CD4-positive, alpha-beta T cell (primary cell): ENCODE data around the gene POLR3K. TPM values are rescaled to one million over a fixed set of nuclear protein-coding genes. Genes with fewer than 3 reads are reported as not detected.

ENCODE experiments used
- ATAC-seq: fragments of 200-7000 bp; cut with Tn5 transposase; one replicate; pipeline ENCODE4 v1.10.0; 2022; ENCODE audit warnings: mild to moderate bottlenecking; ENCODE audit not compliant: poor library complexity
- CTCF ChIA-PET: fragments of 350-600 bp; sonication (Branson Sonifier 250); formaldehyde crosslinking; loops from one replicate; lab custom pipeline; 2021; ENCODE audit warnings: antibody characterized with exemption, inconsistent platforms; lab: Charles Lee
- POLR2A ChIA-PET: fragments of 350-600 bp; sonication (Branson Sonifier 250); formaldehyde crosslinking; loops from one replicate; lab custom pipeline; 2021; ENCODE audit warnings: antibody characterized with exemption, inconsistent platforms; lab: Charles Lee
- DNase-seq, 14 experiments: peaks; one replicate each; pipeline ENCODE4 v3.0.0-alpha.2; 2013 to 2020; ENCODE audit warnings: mixed read lengths in 2 of 14
- H3K27ac ChIP-seq, 2 donors: one replicate each; pipeline versions ENCODE4 v1.5.1 to v1.7.0; 2013; ENCODE audit warnings: low read length in 2 of 2, low read depth in 1 of 2, mild to moderate bottlenecking in 1 of 2
- H3K27me3 ChIP-seq, 2 experiments: 1 replicate in 1 of 2; 2 replicates in 1 of 2; pipeline versions ENCODE4 v1.6.1 to v1.7.0; 2013; ENCODE audit warnings: low read length in 2 of 2, control low read depth in 1 of 2, mild to moderate bottlenecking in 1 of 2, moderate library complexity in 1 of 2; ENCODE audit not compliant: insufficient read depth in 2 of 2, control insufficient read depth in 1 of 2
- H3K36me3 ChIP-seq: one replicate; pipeline ENCODE4 v1.6.1; 2013; ENCODE audit warnings: low read length, control low read depth; ENCODE audit not compliant: insufficient read depth
- H3K4me1 ChIP-seq: one replicate; pipeline ENCODE4 v1.6.1; 2013; ENCODE audit warnings: low read length, control low read depth; ENCODE audit not compliant: insufficient read depth
- H3K4me3 ChIP-seq: one replicate; pipeline ENCODE4 v1.5.1; 2013; ENCODE audit warnings: mild to moderate bottlenecking, low read length, moderate library complexity
- H3K9me3 ChIP-seq, 2 experiments: 1 replicate in 1 of 2; 2 replicates in 1 of 2; pipeline versions ENCODE4 v1.6.1 to v1.7.0; 2013; ENCODE audit warnings: low read length in 2 of 2, mild to moderate bottlenecking in 2 of 2, control low read depth in 1 of 2, moderate library complexity in 1 of 2; ENCODE audit not compliant: control insufficient read depth in 1 of 2, insufficient read depth in 1 of 2
- H3K27ac Mint-ChIP-seq: one replicate; pipeline ENCODE4 v1.8.0; 2020; ENCODE audit warnings: mixed read lengths
- H3K27me3 Mint-ChIP-seq: one replicate; pipeline ENCODE4 v1.8.0; 2021; ENCODE audit warnings: mixed read lengths
- H3K36me3 Mint-ChIP-seq: one replicate; pipeline ENCODE4 v1.8.0; 2021; ENCODE audit warnings: low read depth, mixed read lengths
- H3K4me1 Mint-ChIP-seq: one replicate; pipeline ENCODE4 v1.8.0; 2021; ENCODE audit warnings: low read depth, mixed read lengths
- H3K4me3 Mint-ChIP-seq: one replicate; pipeline ENCODE4 v1.8.0; 2020; ENCODE audit warnings: mild to moderate bottlenecking, mixed read lengths
- H3K9me3 Mint-ChIP-seq: one replicate; pipeline ENCODE4 v1.8.0; 2020; ENCODE audit warnings: mixed read lengths
- CTCF ChIP-seq: fragments of 200-600 bp; IDR thresholded peaks from one replicate; pipeline ENCODE4 v1.8.0; 2022; ENCODE audit warnings: antibody characterized with exemption, mild to moderate bottlenecking
- intact Hi-C, 2 experiments: fragments of 100-400 bp; cut with DNase I in 1 of 2; cut with micrococcal nuclease in 1 of 2; formaldehyde crosslinking; loops; one replicate each; pipeline versions ENCODE4 v1.15.1 to v1.9.0; 2023 to 2025; cut with DNase I, micrococcal nuclease
- total RNA-seq, 174 experiments: library from RNA in 2 of 174; stranded (reverse) in 2 of 174; gene quantifications; one replicate each; pipeline ENCODE4 v1.2.3 and lab custom pipeline; 2021 to 2026

Gene POLR3K
- total RNA-seq, 2 experiments from 2014 or later: 4.1 TPM

- Mint-ChIP-seq H3K36me3 (no peaks in the 10 kb centered on the region), H3K9me3 (no peaks in the 10 kb centered on the region), H3K4me3 (no peak overlapping the region), H3K4me1 (no peaks in the 10 kb centered on the region), H3K27me3 (peaks cover 25% of the 10 kb centered on the region), H3K27ac (no peak overlapping the region)
- no peak for TF ChIP-seq CTCF
- peaks cover 6% of the 10 kb centered on the region for H3K4me1 ChIP-seq
- no peak for DNase-seq
- H3K4me3 ChIP-seq: no peak overlapping the region
- ChIA-PET CTCF (interaction anchor here (1.5 to 6.3 kb wide), 4 partner anchors 10 to 116 kb away, joined by 11 to 105 read pairs (median 16); partner anchors contain the start of gene HBQ1), POLR2A (no interaction called here)
- H3K9me3 ChIP-seq: no peaks in the 10 kb centered on the region
- H3K27ac ChIP-seq: no peak overlapping the region
- ATAC-seq: no peak
- H3K36me3 ChIP-seq: no peaks in the 10 kb centered on the region
- peaks cover 3 to 5% of the 10 kb centered on the region in 2 experiments for H3K27me3 ChIP-seq
- intact Hi-C loops: loop anchor here (1.0 kb wide), 2 partner anchors 32 to 116 kb away; no protein-coding TSS in a partner anchor
Observed at GRCh38 chr16:64914-65255, 11.5 kb upstream of the POLR3K start.

GRCh38 chr16:63998-64913 lies 10.8 kb upstream of the POLR3K start:
- POLR2A ChIA-PET: no interaction called here

GRCh38 chr16:63466-63865 lies 10.1 kb upstream of the POLR3K start:
- H3K36me3 ChIP-seq: no peaks in the 10 kb centered on the region
- no peak overlapping the region for H3K4me3 ChIP-seq
- Mint-ChIP-seq H3K27ac (no peak overlapping the region), H3K4me1 (no peaks in the 10 kb centered on the region), H3K4me3 (no peak overlapping the region), H3K9me3 (no peaks in the 10 kb centered on the region), H3K27me3 (peaks cover 13% of the 10 kb centered on the region), H3K36me3 (no peaks in the 10 kb centered on the region)
- ChIA-PET CTCF (interaction anchor here (6.3 kb wide), 1 partner anchor 33 kb away, joined by 105 read pairs; no protein-coding TSS in a partner anchor), POLR2A (no interaction called here)
- DNase-seq (no peak), ATAC-seq (no peak)
- no peaks in the 10 kb centered on the region for H3K9me3 ChIP-seq
- TF ChIP-seq CTCF: no peak
- H3K27me3 ChIP-seq: peaks cover 0 to 5% of the 10 kb centered on the region in 2 experiments
- intact Hi-C loops: no loop called here
- peaks cover 6% of the 10 kb centered on the region for H3K4me1 ChIP-seq
- H3K27ac ChIP-seq: no peak overlapping the region

More at GRCh38 chr16:63998-64913, 10.8 kb upstream of the POLR3K start:
- Mint-ChIP-seq H3K27me3 (peaks cover 19% of the 10 kb centered on the region), H3K4me1 (no peaks in the 10 kb centered on the region), H3K9me3 (no peaks in the 10 kb centered on the region), H3K27ac (no peak overlapping the region), H3K4me3 (no peak overlapping the region), H3K36me3 (no peaks in the 10 kb centered on the region)
- DNase-seq (no peak), ATAC-seq (no peak)
- intact Hi-C loops: no loop called here
- CTCF ChIA-PET: interaction anchor here (2.3 to 6.3 kb wide), 2 partner anchors 32 to 117 kb away, joined by 16 to 105 read pairs; partner anchors contain the start of gene HBQ1
- Histone ChIP-seq H3K27ac (no peak overlapping the region), H3K9me3 (no peaks in the 10 kb centered on the region), H3K36me3 (no peaks in the 10 kb centered on the region), H3K4me3 (no peak overlapping the region), H3K27me3 (peaks cover 0 to 5% of the 10 kb centered on the region in 2 experiments), H3K4me1 (peaks cover 6% of the 10 kb centered on the region)
- TF ChIP-seq CTCF: no peak
